Ramos (cell line): ENCODE results near the gene NOX1.
"Not testable (repeated sequence)": the region's sequence is repeated elsewhere in the genome, so short reads cannot be mapped to it uniquely, and the experiment has no call there.

Source experiments
- in situ Hi-C: fragments of 300-500 bp; cut with MboI; formaldehyde crosslinking; loops from one replicate; pipeline ENCODE4 v1.14.3; 2022; ENCODE audit warnings: low sequenced_read_pairs; ENCODE audit not compliant: unreplicated experiment

Gene NOX1

GRCh38 chrX:100819837-100820666, 54.1 kb downstream of the NOX1 start, which contains the start of gene CSTF2:
Gene CSTF2 (plus strand): TSS chrX:100820391. CDS start chrX:100820417, 26 bp downstream.
- in situ Hi-C loops = no loop called here

- in situ Hi-C loops = no loop called here
These were observed 54.7 kb downstream of the NOX1 start for GRCh38 chrX:100819534-100819836.

- in situ Hi-C loops = no loop called here
These were observed 56.8 kb downstream of the NOX1 start for GRCh38 chrX:100817340-100817739.

- in situ Hi-C loops = no loop called here
These were observed 61.7 kb downstream of the NOX1 start for GRCh38 chrX:100812216-100813158.

- in situ Hi-C loops = not testable (repeated sequence)
These were observed 65.9 kb downstream of the NOX1 start for GRCh38 chrX:100808265-100808664.

GRCh38 chrX:100804780-100805179, 69.4 kb downstream of the NOX1 start:
- in situ Hi-C loops = no loop called here

- in situ Hi-C loops = no loop called here
These were observed 71.3 kb downstream of the NOX1 start for GRCh38 chrX:100802843-100803242.

GRCh38 chrX:100798484-100799214, 75.5 kb downstream of the NOX1 start:
- in situ Hi-C loops = no loop called here

- in situ Hi-C loops = no loop called here
These were observed 76.8 kb downstream of the NOX1 start for GRCh38 chrX:100797359-100797758.

- in situ Hi-C loops = not testable (repeated sequence)
These were observed 77.8 kb downstream of the NOX1 start for GRCh38 chrX:100796371-100796770.
